Upper lobe of left lung (tissue), 4 donors: ENCODE results near the gene TTC28.

Experiments used
- CTCF ChIP-seq, 6 experiments: fragments of 450-650 bp in 4 of 6; fragments of 200-600 bp in 2 of 6; sonication (generic) in 2 of 6; IDR thresholded peaks; one replicate each; pipeline ENCODE4 v1.5.1; 2016 to 2019; ENCODE audit warnings: antibody characterized with exemption in 6 of 6
- EP300 ChIP-seq, 4 donors: sonication (generic); formaldehyde crosslinking; IDR thresholded peaks; one replicate each; pipeline ENCODE4 v1.5.1; 2017; ENCODE audit warnings: antibody characterized with exemption in 4 of 4, control low read depth in 2 of 4
- POLR2A ChIP-seq, 4 donors: fragments of 450-650 bp; IDR thresholded peaks; one replicate each; pipeline ENCODE4 v1.5.1; 2016 to 2017; ENCODE audit warnings: antibody characterized with exemption in 4 of 4, mild to moderate bottlenecking in 2 of 4
- POLR2AphosphoS5 ChIP-seq, 2 donors: sonication (generic); formaldehyde crosslinking; IDR thresholded peaks; one replicate each; pipeline ENCODE4 v1.5.1; 2017; ENCODE audit warnings: antibody characterized with exemption in 2 of 2

- no peak for TF ChIP-seq CTCF (IDR thresholded peaks at IDR 0.05)
- no peak for TF ChIP-seq EP300 (IDR thresholded peaks at IDR 0.05)
- no peak for TF ChIP-seq POLR2A (IDR thresholded peaks at IDR 0.05)
- TF ChIP-seq POLR2AphosphoS5 (IDR thresholded peaks at IDR 0.05), result no peak
Measured at GRCh38 chr22:28283068-28283654, 396.5 kb downstream of the TTC28 start.
